ENCODE results near the gene STOX1.
A peak's percentile ranks its signal among the peaks of the same experiment; 100 is the strongest.
"Not testable (repeated sequence)": the region's sequence is repeated elsewhere in the genome, so short reads cannot be mapped to it uniquely, and the experiment has no call there.

The STOX1 gene

GRCh38 chr10:68868173-68868572 is 40.8 kb downstream of the STOX1 start:
- not testable (repeated sequence) for H3K4me3 ChIP-seq (ENCODE audit: low read length in 2 of 2); H3K9me3 ChIP-seq (ENCODE audit: control insufficient read depth in 2 of 2, low read length in 2 of 2); H3K9ac ChIP-seq (ENCODE audit: low read length in 2 of 2); H3K27me3 ChIP-seq (ENCODE audit: control insufficient read depth in 1 of 2, insufficient read depth in 2 of 2, low read length in 2 of 2); H3K27ac ChIP-seq (ENCODE audit: low read length); H3K4me1 ChIP-seq (ENCODE audit: control insufficient read depth, insufficient read depth, low read length); H3K36me3 ChIP-seq (ENCODE audit: control insufficient read depth in 2 of 2, insufficient read depth in 2 of 2, low read length in 2 of 2)

GRCh38 chr10:68869623-68870022 is 42.3 kb downstream of the STOX1 start:
- no peaks in the 10 kb centered on the region for H3K9me3 ChIP-seq (ENCODE audit: control insufficient read depth in 2 of 2, low read length in 2 of 2)
- no peak overlapping the region for H3K9ac ChIP-seq (ENCODE audit: low read length in 2 of 2)
- H3K4me3 ChIP-seq (ENCODE audit: low read length in 2 of 2) = no peak overlapping the region
- no peak overlapping the region for H3K27ac ChIP-seq (ENCODE audit: low read length)
- H3K27me3 ChIP-seq (ENCODE audit: control insufficient read depth in 1 of 2, insufficient read depth in 2 of 2, low read length in 2 of 2) = no peaks in the 10 kb centered on the region
- peaks cover 7% of the 10 kb centered on the region for H3K4me1 ChIP-seq (ENCODE audit: control insufficient read depth, insufficient read depth, low read length)
- no peaks in the 10 kb centered on the region for H3K36me3 ChIP-seq (ENCODE audit: control insufficient read depth in 2 of 2, insufficient read depth in 2 of 2, low read length in 2 of 2)

DNA sequence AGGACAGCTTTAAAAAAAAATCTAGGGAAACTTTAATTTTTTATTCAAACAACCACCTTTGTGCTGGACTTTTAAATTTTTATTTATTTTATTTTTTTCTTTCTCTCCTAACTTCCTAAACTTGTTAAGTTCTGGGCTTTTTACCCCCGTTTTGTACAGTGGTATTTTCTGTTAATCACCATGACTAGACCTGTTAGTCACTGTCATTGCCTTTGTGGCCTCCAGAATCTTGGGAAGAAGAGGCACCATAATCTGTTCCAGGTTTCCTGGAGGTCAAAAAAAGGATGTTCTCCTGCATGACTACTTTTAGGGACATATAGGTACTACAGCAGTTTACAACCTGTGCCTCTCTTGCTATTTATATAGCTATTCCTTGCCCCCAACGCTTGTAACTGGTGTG is 42.7 kb downstream of the STOX1 start:
- Histone ChIP-seq H3K4me3 (ENCODE audit: low read length in 2 of 2) (no peak overlapping the region), H3K9me3 (ENCODE audit: control insufficient read depth in 2 of 2, low read length in 2 of 2) (no peaks in the 10 kb centered on the region), H3K4me1 (ENCODE audit: control insufficient read depth, insufficient read depth, low read length) (peaks cover 7% of the 10 kb centered on the region), H3K36me3 (ENCODE audit: control insufficient read depth in 2 of 2, insufficient read depth in 2 of 2, low read length in 2 of 2) (no peaks in the 10 kb centered on the region), H3K27ac (ENCODE audit: low read length) (no peak overlapping the region), H3K27me3 (ENCODE audit: control insufficient read depth in 1 of 2, insufficient read depth in 2 of 2, low read length in 2 of 2) (no peaks in the 10 kb centered on the region), H3K9ac (ENCODE audit: low read length in 2 of 2) (no peak overlapping the region)

DNA sequence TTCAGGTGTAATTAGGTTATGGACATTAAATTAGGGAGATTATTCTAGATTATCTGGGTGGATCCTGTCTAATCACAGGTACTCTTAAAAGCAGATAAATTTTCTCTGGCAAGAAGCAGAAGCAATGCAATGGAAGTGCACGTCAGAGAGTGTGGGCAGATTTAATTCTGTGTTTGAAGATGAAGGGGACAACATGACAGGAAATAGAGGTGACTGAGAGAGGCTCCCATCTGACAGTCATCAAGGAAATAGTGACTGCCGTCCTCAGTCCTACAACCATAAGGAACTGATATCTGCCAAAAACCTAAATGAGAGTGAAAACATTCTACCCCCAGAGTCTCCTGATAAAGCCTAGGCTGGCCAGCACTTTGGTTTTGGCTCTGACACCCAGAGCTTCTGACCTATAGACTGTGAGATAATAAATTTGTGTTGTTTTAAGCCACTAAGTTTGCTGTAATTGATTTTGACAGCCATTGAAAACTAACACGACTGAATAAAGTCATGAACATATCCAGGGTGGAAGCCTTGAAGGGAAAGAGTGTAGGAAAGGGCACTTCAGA is 43.3 kb downstream of the STOX1 start:
- no peak overlapping the region for H3K4me3 ChIP-seq (ENCODE audit: low read length in 2 of 2)
- no peaks in the 10 kb centered on the region for H3K9me3 ChIP-seq (ENCODE audit: control insufficient read depth in 2 of 2, low read length in 2 of 2)
- no peaks in the 10 kb centered on the region for H3K36me3 ChIP-seq (ENCODE audit: control insufficient read depth in 2 of 2, insufficient read depth in 2 of 2, low read length in 2 of 2)
- peak overlapping the region; percentile 49 for H3K27ac ChIP-seq (ENCODE audit: low read length)
- H3K4me1 ChIP-seq (ENCODE audit: control insufficient read depth, insufficient read depth, low read length) = peaks cover 7% of the 10 kb centered on the region
- H3K9ac ChIP-seq (ENCODE audit: low read length in 2 of 2) = no peak overlapping the region
- H3K27me3 ChIP-seq (ENCODE audit: control insufficient read depth in 1 of 2, insufficient read depth in 2 of 2, low read length in 2 of 2) = no peaks in the 10 kb centered on the region

- Histone ChIP-seq H3K9me3 (ENCODE audit: control insufficient read depth in 2 of 2, low read length in 2 of 2) (no peaks in the 10 kb centered on the region), H3K36me3 (ENCODE audit: control insufficient read depth in 2 of 2, insufficient read depth in 2 of 2, low read length in 2 of 2) (no peaks in the 10 kb centered on the region), H3K9ac (ENCODE audit: low read length in 2 of 2) (no peak overlapping the region), H3K27me3 (ENCODE audit: control insufficient read depth in 1 of 2, insufficient read depth in 2 of 2, low read length in 2 of 2) (no peaks in the 10 kb centered on the region), H3K4me3 (ENCODE audit: low read length in 2 of 2) (no peak overlapping the region), H3K27ac (ENCODE audit: low read length) (peak overlapping the region; percentile 49), H3K4me1 (ENCODE audit: control insufficient read depth, insufficient read depth, low read length) (peaks cover 7% of the 10 kb centered on the region)
Observed at GRCh38 chr10:68871105-68871711, 43.9 kb downstream of the STOX1 start.

- Histone ChIP-seq H3K36me3 (ENCODE audit: control insufficient read depth in 2 of 2, insufficient read depth in 2 of 2, low read length in 2 of 2) (no peaks in the 10 kb centered on the region), H3K27ac (ENCODE audit: low read length) (peak overlapping the region; percentile 49), H3K9me3 (ENCODE audit: control insufficient read depth in 2 of 2, low read length in 2 of 2) (no peaks in the 10 kb centered on the region), H3K9ac (ENCODE audit: low read length in 2 of 2) (no peak overlapping the region), H3K4me3 (ENCODE audit: low read length in 2 of 2) (no peak overlapping the region), H3K4me1 (ENCODE audit: control insufficient read depth, insufficient read depth, low read length) (peaks cover 7% of the 10 kb centered on the region), H3K27me3 (ENCODE audit: control insufficient read depth in 1 of 2, insufficient read depth in 2 of 2, low read length in 2 of 2) (no peaks in the 10 kb centered on the region)
Observed at GRCh38 chr10:68871731-68872342, 44.5 kb downstream of the STOX1 start.

GRCh38 chr10:68876246-68877138 is 49.2 kb downstream of the STOX1 start:
- H3K9me3 ChIP-seq (ENCODE audit: control insufficient read depth in 2 of 2, low read length in 2 of 2) = no peaks in the 10 kb centered on the region
- H3K36me3 ChIP-seq (ENCODE audit: control insufficient read depth in 2 of 2, insufficient read depth in 2 of 2, low read length in 2 of 2) = no peaks in the 10 kb centered on the region
- H3K9ac ChIP-seq (ENCODE audit: low read length in 2 of 2) = no peak overlapping the region
- no peaks in the 10 kb centered on the region for H3K27me3 ChIP-seq (ENCODE audit: control insufficient read depth in 1 of 2, insufficient read depth in 2 of 2, low read length in 2 of 2)
- no peak overlapping the region for H3K4me3 ChIP-seq (ENCODE audit: low read length in 2 of 2)
- no peaks in the 10 kb centered on the region for H3K4me1 ChIP-seq (ENCODE audit: control insufficient read depth, insufficient read depth, low read length)
- H3K27ac ChIP-seq (ENCODE audit: low read length) = no peak overlapping the region

GRCh38 chr10:68877482-68878110 is 50.3 kb downstream of the STOX1 start:
- H3K27me3 ChIP-seq (ENCODE audit: control insufficient read depth in 1 of 2, insufficient read depth in 2 of 2, low read length in 2 of 2) = no peaks in the 10 kb centered on the region
- H3K9me3 ChIP-seq (ENCODE audit: control insufficient read depth in 2 of 2, low read length in 2 of 2) = no peaks in the 10 kb centered on the region
- H3K27ac ChIP-seq (ENCODE audit: low read length) = no peak overlapping the region
- H3K36me3 ChIP-seq (ENCODE audit: control insufficient read depth in 2 of 2, insufficient read depth in 2 of 2, low read length in 2 of 2) = no peaks in the 10 kb centered on the region
- H3K4me3 ChIP-seq (ENCODE audit: low read length in 2 of 2) = no peak overlapping the region
- no peak overlapping the region for H3K9ac ChIP-seq (ENCODE audit: low read length in 2 of 2)
- H3K4me1 ChIP-seq (ENCODE audit: control insufficient read depth, insufficient read depth, low read length) = no peaks in the 10 kb centered on the region

GRCh38 chr10:68878496-68878895 is 51.2 kb downstream of the STOX1 start:
- Histone ChIP-seq H3K4me1 (ENCODE audit: control insufficient read depth, insufficient read depth, low read length) (no peaks in the 10 kb centered on the region), H3K36me3 (ENCODE audit: control insufficient read depth in 2 of 2, insufficient read depth in 2 of 2, low read length in 2 of 2) (no peaks in the 10 kb centered on the region), H3K9ac (ENCODE audit: low read length in 2 of 2) (no peak overlapping the region), H3K4me3 (ENCODE audit: low read length in 2 of 2) (no peak overlapping the region), H3K27me3 (ENCODE audit: control insufficient read depth in 1 of 2, insufficient read depth in 2 of 2, low read length in 2 of 2) (no peaks in the 10 kb centered on the region), H3K27ac (ENCODE audit: low read length) (no peak overlapping the region), H3K9me3 (ENCODE audit: control insufficient read depth in 2 of 2, low read length in 2 of 2) (no peaks in the 10 kb centered on the region)

GRCh38 chr10:68879628-68880027 is 52.3 kb downstream of the STOX1 start:
- no peak overlapping the region for H3K9ac ChIP-seq (ENCODE audit: low read length in 2 of 2)
- no peak overlapping the region for H3K4me3 ChIP-seq (ENCODE audit: low read length in 2 of 2)
- no peaks in the 10 kb centered on the region for H3K9me3 ChIP-seq (ENCODE audit: control insufficient read depth in 2 of 2, low read length in 2 of 2)
- H3K36me3 ChIP-seq (ENCODE audit: control insufficient read depth in 2 of 2, insufficient read depth in 2 of 2, low read length in 2 of 2) = no peaks in the 10 kb centered on the region
- no peak overlapping the region for H3K27ac ChIP-seq (ENCODE audit: low read length)
- H3K4me1 ChIP-seq (ENCODE audit: control insufficient read depth, insufficient read depth, low read length) = no peaks in the 10 kb centered on the region
- H3K27me3 ChIP-seq (ENCODE audit: control insufficient read depth in 1 of 2, insufficient read depth in 2 of 2, low read length in 2 of 2) = no peaks in the 10 kb centered on the region

All from stomach smooth muscle (tissue), 2 donors.